PFSK-1 (cell line): ENCODE data around the gene ANO4.

Source experiments
- FOXP2 ChIP-seq: optimal IDR thresholded peaks from 2 replicates; pipeline ENCODE3; 2011; ENCODE audit warnings: borderline replicate concordance, control low read depth, inconsistent platforms; ENCODE audit not compliant: insufficient read depth; ENCODE audit errors: extremely low read length, extremely low read depth
- POLR2AphosphoS5 ChIP-seq: IDR thresholded peaks from 2 replicates; pipeline ENCODE4 v1.6.1; 2012; ENCODE audit warnings: low read depth, mild to moderate bottlenecking, control low read depth, low read length, moderate library complexity
- SIN3A ChIP-seq: IDR thresholded peaks from 2 replicates; pipeline ENCODE4 v1.6.1; 2012; ENCODE audit warnings: mild to moderate bottlenecking, low read length, moderate library complexity, borderline replicate concordance; ENCODE audit not compliant: insufficient read depth
- TAF1 ChIP-seq: IDR thresholded peaks from 2 replicates; pipeline ENCODE4 v1.6.1; 2012; ENCODE audit warnings: low read length, control low read depth, borderline replicate concordance; ENCODE audit not compliant: insufficient read depth
- TF ChIP-seq, protein P1 (sequence below), 2 experiments: IDR thresholded peaks; 2 replicates each; pipeline versions ENCODE4 v1.6.1 to v1.8.0; 2011 to 2012; ENCODE audit warnings: low read depth in 2 of 2, low read length in 2 of 2, control low read depth in 1 of 2, inconsistent platforms in 1 of 2, mild to moderate bottlenecking in 1 of 2, moderate library complexity in 1 of 2; ENCODE audit not compliant: insufficient read depth in 1 of 2

Gene ANO4

DNA sequence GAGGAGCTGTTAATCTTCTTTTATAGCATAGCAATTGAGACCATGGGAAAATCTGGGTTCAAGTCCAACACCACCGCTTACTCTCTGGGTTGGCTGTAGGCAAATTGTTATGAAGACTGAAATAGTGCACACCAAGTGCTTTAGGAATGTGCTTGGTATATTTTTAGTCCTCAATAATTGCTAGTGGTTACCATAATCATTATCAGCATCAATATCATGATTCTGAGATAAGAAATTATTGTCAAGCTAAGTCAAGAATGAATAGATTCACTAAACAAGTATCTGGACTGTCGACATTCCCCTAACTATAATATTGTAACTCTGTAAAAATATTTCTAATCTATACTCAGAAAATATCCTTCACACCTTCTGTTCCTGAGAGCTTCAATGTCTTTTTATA, 48.5 kb downstream of the ANO4 start:
- TF ChIP-seq TAF1 (no peak), SIN3A (no peak), FOXP2 (no peak), POLR2AphosphoS5 (no peak)
- TF ChIP-seq, protein P1, sequence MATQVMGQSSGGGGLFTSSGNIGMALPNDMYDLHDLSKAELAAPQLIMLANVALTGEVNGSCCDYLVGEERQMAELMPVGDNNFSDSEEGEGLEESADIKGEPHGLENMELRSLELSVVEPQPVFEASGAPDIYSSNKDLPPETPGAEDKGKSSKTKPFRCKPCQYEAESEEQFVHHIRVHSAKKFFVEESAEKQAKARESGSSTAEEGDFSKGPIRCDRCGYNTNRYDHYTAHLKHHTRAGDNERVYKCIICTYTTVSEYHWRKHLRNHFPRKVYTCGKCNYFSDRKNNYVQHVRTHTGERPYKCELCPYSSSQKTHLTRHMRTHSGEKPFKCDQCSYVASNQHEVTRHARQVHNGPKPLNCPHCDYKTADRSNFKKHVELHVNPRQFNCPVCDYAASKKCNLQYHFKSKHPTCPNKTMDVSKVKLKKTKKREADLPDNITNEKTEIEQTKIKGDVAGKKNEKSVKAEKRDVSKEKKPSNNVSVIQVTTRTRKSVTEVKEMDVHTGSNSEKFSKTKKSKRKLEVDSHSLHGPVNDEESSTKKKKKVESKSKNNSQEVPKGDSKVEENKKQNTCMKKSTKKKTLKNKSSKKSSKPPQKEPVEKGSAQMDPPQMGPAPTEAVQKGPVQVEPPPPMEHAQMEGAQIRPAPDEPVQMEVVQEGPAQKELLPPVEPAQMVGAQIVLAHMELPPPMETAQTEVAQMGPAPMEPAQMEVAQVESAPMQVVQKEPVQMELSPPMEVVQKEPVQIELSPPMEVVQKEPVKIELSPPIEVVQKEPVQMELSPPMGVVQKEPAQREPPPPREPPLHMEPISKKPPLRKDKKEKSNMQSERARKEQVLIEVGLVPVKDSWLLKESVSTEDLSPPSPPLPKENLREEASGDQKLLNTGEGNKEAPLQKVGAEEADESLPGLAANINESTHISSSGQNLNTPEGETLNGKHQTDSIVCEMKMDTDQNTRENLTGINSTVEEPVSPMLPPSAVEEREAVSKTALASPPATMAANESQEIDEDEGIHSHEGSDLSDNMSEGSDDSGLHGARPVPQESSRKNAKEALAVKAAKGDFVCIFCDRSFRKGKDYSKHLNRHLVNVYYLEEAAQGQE (IDR thresholded peaks at IDR 0.05; ENCODE audit: insufficient read depth in 1 of 2, low read depth in 2 of 2, low read length in 2 of 2): no peak

DNA sequence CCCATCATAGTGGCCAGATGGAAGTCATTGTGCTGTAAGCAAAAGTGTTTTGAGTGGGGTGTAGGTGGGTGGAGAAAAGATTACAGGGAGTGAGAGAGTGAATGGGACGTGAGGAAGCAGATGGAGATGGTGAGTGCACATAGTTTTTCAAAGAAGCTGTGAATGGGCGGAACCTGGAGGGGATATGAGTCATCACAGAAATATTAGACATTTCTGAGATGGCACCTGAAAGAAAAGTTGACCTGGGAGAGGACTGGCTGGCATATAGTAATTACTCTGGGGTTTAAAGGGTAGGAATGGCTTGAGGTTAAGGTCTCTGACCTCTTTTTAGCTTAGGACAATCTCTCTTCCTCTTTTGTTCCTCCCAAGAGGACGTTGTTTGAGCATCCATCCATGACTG, 50.5 kb downstream of the ANO4 start:
- no peak for TF ChIP-seq POLR2AphosphoS5
- TF ChIP-seq, protein P1 (IDR thresholded peaks at IDR 0.05; ENCODE audit: insufficient read depth in 1 of 2, low read depth in 2 of 2, low read length in 2 of 2): no peak

- no peak for TF ChIP-seq SIN3A
- TF ChIP-seq FOXP2: no peak
- no peak for TF ChIP-seq TAF1
- TF ChIP-seq, protein P1 (IDR thresholded peaks at IDR 0.05; ENCODE audit: insufficient read depth in 1 of 2, low read depth in 2 of 2, low read length in 2 of 2): no peak
- no peak for TF ChIP-seq POLR2AphosphoS5
These were observed 57.1 kb downstream of the ANO4 start for GRCh38 chr12:100851637-100852036.

DNA sequence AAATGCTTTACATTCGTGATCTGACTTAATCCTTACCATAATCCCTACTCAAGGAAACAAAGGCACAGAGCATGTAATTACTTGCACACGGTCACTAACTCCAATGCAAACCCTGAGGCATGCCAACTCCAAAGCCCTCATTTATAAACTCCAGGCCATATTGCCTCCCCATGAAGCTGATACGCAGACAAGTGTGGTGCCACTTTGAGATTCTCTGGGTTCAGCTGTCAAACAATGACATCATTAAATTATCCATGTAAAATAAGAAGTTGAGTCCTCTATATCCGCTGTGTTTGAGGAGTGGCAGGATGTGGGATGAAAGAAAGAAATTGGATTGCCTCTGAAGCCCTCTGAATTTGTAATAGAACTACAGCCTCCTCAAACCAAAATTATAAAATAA, 62.8 kb downstream of the ANO4 start:
- TF ChIP-seq, protein P1 (IDR thresholded peaks at IDR 0.05; ENCODE audit: insufficient read depth in 1 of 2, low read depth in 2 of 2, low read length in 2 of 2): no peak
- TF ChIP-seq FOXP2 (no peak), TAF1 (no peak), SIN3A (no peak), POLR2AphosphoS5 (no peak)

DNA sequence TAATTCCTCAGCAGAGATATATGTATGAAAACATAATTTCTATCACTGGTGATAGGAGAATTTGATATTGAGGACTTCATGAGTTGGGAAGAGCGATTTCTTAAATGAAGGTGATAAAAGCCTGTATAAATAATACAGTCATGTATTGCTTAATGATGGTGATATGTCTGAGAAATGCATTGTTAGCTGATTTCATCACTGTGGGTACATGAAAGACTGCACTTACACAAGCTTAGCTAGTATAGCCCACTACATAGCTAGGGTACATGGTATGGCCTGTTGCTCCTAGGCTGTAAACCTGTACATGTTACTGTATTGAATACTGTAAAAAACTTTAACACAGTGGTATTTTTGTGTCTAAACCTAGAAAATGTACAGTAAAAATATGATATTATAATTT, 63.4 kb downstream of the ANO4 start:
- TF ChIP-seq FOXP2 (no peak), TAF1 (no peak), SIN3A (no peak), POLR2AphosphoS5 (no peak)
- TF ChIP-seq, protein P1 (IDR thresholded peaks at IDR 0.05; ENCODE audit: insufficient read depth in 1 of 2, low read depth in 2 of 2, low read length in 2 of 2): no peak
